ENCODE results near the gene SH3TC1.

DNA sequence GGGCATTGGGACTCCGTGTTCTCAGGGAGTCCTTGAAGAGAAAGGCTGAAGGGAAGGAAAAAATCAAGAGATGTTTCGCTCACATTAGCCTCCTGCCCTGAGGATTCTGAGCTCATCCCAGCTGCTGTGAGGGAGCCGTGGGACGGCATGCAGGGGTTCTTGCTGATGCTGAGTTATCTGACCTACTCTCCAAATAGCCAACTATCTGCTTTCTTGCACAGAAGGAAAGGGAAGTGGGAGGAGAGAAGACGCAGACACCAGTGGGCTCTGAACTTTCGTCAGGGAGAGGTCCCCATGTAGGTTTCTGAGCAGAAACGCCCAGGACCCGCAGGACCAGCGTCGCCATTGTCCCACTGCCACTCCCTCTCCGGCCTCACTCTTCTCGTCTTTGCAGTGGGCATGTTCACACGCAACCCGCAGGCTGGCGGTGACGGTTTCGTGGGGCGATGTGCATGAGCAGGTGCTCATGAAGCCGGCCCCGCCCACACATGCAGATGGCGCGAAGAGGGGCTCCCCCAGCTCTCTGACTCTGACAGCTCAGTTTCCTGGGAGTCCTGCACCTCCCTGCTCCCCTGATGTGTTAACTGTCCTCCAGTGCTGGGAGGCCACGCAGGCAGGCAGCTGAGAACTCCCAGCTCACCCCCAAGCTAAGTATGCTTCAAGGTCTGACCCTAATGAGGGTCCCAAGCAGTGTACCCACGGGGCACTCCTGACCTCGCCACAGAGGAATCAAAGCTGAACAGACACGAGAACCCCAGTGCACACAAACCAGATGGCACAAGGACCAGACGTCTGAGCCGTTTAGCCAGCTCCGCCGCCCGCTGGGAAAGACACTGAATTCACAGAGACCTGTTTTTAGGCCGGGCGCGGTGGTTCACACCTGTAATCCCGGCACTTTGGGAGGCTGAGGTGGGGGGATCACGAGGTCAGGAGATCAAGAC is 26.8 kb upstream of the SH3TC1 start:
- TF ChIP-seq POLR2A (IDR thresholded peaks at IDR 0.05; ENCODE audit: extremely low read depth, insufficient read length) (no peak), MYC (IDR thresholded peaks at IDR 0.05; ENCODE audit: low read depth, low read length) (no peak)
- TF ChIP-seq, protein P1, sequence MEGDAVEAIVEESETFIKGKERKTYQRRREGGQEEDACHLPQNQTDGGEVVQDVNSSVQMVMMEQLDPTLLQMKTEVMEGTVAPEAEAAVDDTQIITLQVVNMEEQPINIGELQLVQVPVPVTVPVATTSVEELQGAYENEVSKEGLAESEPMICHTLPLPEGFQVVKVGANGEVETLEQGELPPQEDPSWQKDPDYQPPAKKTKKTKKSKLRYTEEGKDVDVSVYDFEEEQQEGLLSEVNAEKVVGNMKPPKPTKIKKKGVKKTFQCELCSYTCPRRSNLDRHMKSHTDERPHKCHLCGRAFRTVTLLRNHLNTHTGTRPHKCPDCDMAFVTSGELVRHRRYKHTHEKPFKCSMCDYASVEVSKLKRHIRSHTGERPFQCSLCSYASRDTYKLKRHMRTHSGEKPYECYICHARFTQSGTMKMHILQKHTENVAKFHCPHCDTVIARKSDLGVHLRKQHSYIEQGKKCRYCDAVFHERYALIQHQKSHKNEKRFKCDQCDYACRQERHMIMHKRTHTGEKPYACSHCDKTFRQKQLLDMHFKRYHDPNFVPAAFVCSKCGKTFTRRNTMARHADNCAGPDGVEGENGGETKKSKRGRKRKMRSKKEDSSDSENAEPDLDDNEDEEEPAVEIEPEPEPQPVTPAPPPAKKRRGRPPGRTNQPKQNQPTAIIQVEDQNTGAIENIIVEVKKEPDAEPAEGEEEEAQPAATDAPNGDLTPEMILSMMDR (IDR thresholded peaks at IDR 0.05; ENCODE audit: low read depth, low read length): no peak
- TF ChIP-seq, protein P2, sequence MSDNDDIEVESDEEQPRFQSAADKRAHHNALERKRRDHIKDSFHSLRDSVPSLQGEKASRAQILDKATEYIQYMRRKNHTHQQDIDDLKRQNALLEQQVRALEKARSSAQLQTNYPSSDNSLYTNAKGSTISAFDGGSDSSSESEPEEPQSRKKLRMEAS (IDR thresholded peaks at IDR 0.05; ENCODE audit: low read depth, low read length): no peak
